GM10266 (cell line): ENCODE measurements around the gene PITPNM3.

Experiments used
- DNase-seq: peaks from one replicate; pipeline ENCODE4 v3.0.0; 2012; ENCODE audit errors: extremely low spot score
- TF ChIP-seq, protein P1 (sequence below): IDR thresholded peaks from 2 replicates; pipeline ENCODE4 v1.5.1; 2012; ENCODE audit warnings: mild to moderate bottlenecking, low read depth; ENCODE audit not compliant: control insufficient read depth, insufficient read depth; ENCODE audit errors: missing control alignments

Gene PITPNM3

DNA sequence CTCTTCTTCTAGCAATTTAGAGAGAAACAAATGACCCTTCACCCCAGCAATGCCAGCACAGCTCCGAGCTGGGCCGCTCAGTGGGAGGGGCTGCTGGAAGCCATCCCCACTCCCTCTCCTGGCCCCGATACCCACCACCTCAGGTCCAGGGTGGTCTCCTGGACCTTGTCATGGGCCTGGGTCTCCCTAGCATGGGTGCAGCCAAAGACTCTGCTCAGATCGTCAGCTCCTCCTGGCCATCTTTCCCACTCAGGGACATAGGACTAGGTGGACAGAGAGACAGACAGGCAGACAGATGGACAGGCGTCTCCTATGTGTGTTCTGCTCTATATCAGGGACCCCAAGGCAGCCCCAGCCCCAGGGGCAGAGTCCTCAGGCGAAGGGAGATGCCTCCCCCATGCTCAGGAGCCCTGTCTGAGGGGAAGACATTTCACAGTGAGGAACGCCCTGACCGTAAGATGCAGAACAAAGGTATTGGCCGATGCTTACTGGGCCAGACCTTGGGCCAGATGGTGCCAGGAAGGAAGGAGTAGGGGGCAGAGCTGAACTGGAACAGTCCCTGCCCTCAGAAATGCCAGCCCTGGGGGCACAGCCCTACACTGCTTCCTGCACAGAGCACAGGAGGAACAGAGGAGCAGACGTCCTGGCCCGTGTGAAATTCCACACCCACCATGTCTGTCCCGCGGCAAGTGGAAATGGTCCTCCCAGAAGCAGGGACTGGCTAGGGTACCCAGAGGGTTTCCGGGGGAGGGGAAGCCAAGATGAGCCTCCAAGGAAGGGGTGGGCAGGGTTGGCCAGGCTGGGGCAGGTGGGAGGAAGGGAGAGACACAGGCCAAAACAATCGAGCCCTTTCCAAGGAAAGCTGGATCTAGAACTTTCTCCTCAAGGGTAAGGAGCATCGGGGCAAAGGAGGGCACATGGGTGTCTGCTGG, 13.0 kb downstream of the PITPNM3 start:
- TF ChIP-seq, protein P1, sequence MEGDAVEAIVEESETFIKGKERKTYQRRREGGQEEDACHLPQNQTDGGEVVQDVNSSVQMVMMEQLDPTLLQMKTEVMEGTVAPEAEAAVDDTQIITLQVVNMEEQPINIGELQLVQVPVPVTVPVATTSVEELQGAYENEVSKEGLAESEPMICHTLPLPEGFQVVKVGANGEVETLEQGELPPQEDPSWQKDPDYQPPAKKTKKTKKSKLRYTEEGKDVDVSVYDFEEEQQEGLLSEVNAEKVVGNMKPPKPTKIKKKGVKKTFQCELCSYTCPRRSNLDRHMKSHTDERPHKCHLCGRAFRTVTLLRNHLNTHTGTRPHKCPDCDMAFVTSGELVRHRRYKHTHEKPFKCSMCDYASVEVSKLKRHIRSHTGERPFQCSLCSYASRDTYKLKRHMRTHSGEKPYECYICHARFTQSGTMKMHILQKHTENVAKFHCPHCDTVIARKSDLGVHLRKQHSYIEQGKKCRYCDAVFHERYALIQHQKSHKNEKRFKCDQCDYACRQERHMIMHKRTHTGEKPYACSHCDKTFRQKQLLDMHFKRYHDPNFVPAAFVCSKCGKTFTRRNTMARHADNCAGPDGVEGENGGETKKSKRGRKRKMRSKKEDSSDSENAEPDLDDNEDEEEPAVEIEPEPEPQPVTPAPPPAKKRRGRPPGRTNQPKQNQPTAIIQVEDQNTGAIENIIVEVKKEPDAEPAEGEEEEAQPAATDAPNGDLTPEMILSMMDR, result no peak
- DNase-seq, result no peak

DNA sequence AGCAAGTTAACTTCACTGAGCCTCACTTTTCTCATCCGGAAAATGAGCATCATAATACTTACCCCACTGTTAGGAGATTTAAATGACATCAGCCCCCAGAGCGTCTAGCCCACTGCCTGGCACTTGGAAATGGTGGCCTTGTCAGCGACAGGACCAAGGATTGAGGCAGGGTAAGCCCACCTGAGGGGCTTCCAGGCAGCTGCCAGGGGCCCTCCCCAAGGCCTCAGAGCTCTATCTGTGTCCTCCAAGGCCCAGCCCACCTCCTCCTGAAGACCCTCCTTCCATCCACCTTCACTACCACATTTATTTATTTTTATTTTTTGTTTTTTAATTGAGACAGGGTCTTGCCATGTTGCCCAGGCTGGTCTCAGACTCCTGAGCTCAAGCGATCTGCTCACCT, 13.8 kb downstream of the PITPNM3 start:
- TF ChIP-seq, protein P1, result no peak
- DNase-seq, result no peak

DNA sequence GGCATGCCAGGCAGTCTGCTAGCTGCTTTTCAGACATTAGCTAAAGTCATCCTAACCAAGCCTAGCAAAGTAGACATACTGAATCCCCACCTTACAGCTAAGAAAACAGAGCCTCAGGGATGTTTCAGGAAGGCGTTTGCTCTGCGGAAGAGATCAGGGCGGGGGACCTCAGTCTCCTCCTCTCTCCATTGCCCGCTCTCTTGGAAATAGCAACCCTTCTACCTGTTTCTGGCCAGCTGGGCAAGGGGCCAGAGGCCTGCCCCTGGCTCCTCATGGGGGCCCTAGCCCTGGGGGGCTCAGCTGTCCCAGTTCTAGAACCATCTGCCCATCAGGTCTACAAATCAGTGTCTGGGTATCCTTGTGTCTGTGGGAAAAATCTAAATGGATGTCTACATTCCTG, 14.5 kb downstream of the PITPNM3 start:
- TF ChIP-seq, protein P1, result no peak
- no peak for DNase-seq

- TF ChIP-seq, protein P1, result no peak
- DNase-seq, result no peak
Observed at GRCh38 chr17:6539871-6540270, 16.5 kb downstream of the PITPNM3 start.

GRCh38 chr17:6536566-6537065, 19.7 kb downstream of the PITPNM3 start:
- DNase-seq, result no peak
- TF ChIP-seq, protein P1, result no peak

DNA sequence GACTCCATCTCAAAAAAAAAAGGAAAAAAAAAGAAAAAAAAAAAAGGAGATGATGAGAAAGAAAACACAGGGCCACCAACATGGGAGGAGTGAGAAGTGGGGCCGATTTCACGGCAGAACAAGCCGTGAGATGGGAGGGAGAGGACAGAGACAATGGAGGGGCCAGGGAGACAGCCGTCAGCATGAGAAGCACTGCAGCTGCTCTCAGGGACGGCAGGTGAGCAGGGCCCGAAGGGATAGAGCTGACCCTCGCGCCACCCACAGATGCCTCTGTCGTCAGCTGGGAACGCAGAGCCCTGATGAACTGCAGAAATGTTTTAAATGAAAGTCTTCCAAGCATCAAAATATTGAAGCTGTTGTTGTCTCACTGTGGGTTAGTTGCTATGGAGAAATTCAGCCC, 20.3 kb downstream of the PITPNM3 start:
- no peak for DNase-seq
- TF ChIP-seq, protein P1, result no peak
